ENCODE measurements around the gene PPP2R2B. TPM values are rescaled to one million over a fixed set of nuclear protein-coding genes. Genes with fewer than 3 reads are reported as not detected.

The PPP2R2B gene
- total RNA-seq, 1 donor from 2014 or later: 10.0 TPM

GRCh38 chr5:146721073-146721815 lies 157.3 kb downstream of the PPP2R2B start:
- Histone ChIP-seq H3K27me3 (no peaks in the 10 kb centered on the region), H3K27ac (no peak overlapping the region), H3K4me1 (peaks cover 0 to 21% of the 10 kb centered on the region in 2 donors), H3K4me3 (no peak overlapping the region), H3K9me3 (no peaks in the 10 kb centered on the region), H3K36me3 (no peaks in the 10 kb centered on the region)
- TF ChIP-seq, protein P1, sequence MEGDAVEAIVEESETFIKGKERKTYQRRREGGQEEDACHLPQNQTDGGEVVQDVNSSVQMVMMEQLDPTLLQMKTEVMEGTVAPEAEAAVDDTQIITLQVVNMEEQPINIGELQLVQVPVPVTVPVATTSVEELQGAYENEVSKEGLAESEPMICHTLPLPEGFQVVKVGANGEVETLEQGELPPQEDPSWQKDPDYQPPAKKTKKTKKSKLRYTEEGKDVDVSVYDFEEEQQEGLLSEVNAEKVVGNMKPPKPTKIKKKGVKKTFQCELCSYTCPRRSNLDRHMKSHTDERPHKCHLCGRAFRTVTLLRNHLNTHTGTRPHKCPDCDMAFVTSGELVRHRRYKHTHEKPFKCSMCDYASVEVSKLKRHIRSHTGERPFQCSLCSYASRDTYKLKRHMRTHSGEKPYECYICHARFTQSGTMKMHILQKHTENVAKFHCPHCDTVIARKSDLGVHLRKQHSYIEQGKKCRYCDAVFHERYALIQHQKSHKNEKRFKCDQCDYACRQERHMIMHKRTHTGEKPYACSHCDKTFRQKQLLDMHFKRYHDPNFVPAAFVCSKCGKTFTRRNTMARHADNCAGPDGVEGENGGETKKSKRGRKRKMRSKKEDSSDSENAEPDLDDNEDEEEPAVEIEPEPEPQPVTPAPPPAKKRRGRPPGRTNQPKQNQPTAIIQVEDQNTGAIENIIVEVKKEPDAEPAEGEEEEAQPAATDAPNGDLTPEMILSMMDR (IDR thresholded peaks at IDR 0.05): no peak
- no peak for DNase-seq (ENCODE audit: low spot score in 2 of 2)
- intact Hi-C loops (cut with DNase I): no loop called here

DNA sequence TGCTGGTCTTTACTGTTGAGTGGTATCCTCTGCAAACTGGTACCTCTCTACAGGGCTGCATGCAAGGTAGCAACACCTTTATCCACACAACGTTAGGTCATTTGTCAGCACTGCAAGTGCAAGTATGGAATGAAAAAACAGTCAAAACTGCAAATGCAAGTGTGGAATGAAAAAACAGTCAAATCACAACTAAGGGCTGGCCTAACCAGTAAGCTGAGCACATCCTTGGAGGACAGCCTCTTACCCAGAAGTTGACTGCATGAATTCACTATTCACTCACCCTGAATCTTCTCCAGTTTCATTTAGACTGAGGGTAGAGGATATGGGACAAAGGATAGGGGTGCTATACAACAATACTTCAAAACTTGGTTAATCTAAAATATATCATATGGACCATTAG lies 158.4 kb downstream of the PPP2R2B start:
- Histone ChIP-seq H3K27me3 (no peaks in the 10 kb centered on the region), H3K4me3 (no peak overlapping the region), H3K9me3 (no peaks in the 10 kb centered on the region), H3K4me1 (peaks cover 0 to 18% of the 10 kb centered on the region in 2 donors), H3K27ac (no peak overlapping the region), H3K36me3 (no peaks in the 10 kb centered on the region)
- TF ChIP-seq, protein P1 (IDR thresholded peaks at IDR 0.05): no peak
- no peak for DNase-seq (ENCODE audit: low spot score in 2 of 2)
- intact Hi-C loops (cut with DNase I): no loop called here

DNA sequence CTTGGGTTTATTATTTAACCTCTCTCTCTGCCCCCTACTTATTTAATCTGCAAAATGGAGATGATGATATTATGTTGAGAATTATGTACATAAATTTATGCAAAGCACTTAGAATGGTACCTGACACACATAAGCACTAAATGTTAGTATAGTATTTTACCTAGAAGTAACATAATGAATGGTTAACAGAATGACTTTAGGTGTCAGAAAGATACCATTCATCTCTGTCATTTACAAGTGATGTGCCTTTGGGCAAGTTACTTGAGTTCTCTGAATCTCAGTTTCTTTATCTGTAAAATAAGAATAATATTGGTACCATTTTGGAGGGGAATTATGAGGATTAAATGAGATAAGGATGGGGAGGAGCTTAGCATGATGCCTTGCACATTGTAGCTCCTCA lies 159.4 kb downstream of the PPP2R2B start:
- H3K27ac ChIP-seq: no peak overlapping the region
- DNase-seq (ENCODE audit: low spot score in 2 of 2): no peak
- no peaks in the 10 kb centered on the region for H3K36me3 ChIP-seq
- H3K9me3 ChIP-seq: no peaks in the 10 kb centered on the region
- TF ChIP-seq, protein P1 (IDR thresholded peaks at IDR 0.05): no peak
- H3K4me1 ChIP-seq: peaks cover 0 to 18% of the 10 kb centered on the region in 2 donors
- intact Hi-C loops (cut with DNase I): no loop called here
- H3K4me3 ChIP-seq: no peak overlapping the region
- no peaks in the 10 kb centered on the region for H3K27me3 ChIP-seq

GRCh38 chr5:146718609-146719008 lies 159.9 kb downstream of the PPP2R2B start:
- Histone ChIP-seq H3K9me3 (no peaks in the 10 kb centered on the region), H3K4me1 (peaks cover 0 to 18% of the 10 kb centered on the region in 2 donors), H3K36me3 (no peaks in the 10 kb centered on the region), H3K27ac (no peak overlapping the region), H3K4me3 (no peak overlapping the region), H3K27me3 (no peaks in the 10 kb centered on the region)
- no peak for DNase-seq (ENCODE audit: low spot score in 2 of 2)
- intact Hi-C loops (cut with DNase I): no loop called here
- TF ChIP-seq, protein P1 (IDR thresholded peaks at IDR 0.05): no peak

DNA sequence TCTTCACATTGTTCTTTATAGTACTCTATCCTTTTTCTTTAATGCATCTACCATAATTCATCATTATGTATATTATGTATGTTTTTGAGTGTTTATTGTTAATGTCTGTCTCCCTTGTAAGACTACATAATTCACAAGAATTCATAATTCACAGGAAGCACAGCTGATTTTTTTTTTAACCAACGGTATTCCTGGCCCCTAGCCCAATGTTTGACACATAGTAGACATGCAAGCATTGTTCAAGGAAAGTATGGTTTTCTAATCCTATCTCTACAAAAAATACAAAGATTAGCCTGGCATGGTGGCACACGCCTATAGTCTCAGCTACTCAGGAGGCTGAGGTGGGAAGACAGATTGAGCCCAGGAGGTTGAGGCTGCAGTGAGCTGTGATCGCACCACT lies 160.6 kb downstream of the PPP2R2B start:
- TF ChIP-seq, protein P1 (IDR thresholded peaks at IDR 0.05): no peak
- intact Hi-C loops (cut with DNase I): no loop called here

More for the DNA sequence above, 160.6 kb downstream of the PPP2R2B start:
- Histone ChIP-seq H3K9me3 (no peaks in the 10 kb centered on the region), H3K36me3 (no peaks in the 10 kb centered on the region), H3K4me1 (peaks cover 0 to 18% of the 10 kb centered on the region in 2 donors), H3K27ac (no peak overlapping the region), H3K27me3 (no peaks in the 10 kb centered on the region), H3K4me3 (no peak overlapping the region)
- no peak for DNase-seq (ENCODE audit: low spot score in 2 of 2)

Measured in ascending aorta (tissue), 2 donors.